IPS-NIHi7 (cell line): ENCODE measurements around the gene ITPKB.
"Not testable (repeated sequence)": the region's sequence is repeated elsewhere in the genome, so short reads cannot be mapped to it uniquely, and the experiment has no call there.

Source experiments
- DNase-seq: peaks from one replicate; pipeline ENCODE4 v3.0.0; 2012; ENCODE audit warnings: mixed read lengths; ENCODE audit errors: extremely low spot score

The ITPKB gene

GRCh38 chr1:226624526-226624925, 114.6 kb downstream of the ITPKB start:
- no peak for DNase-seq

- DNase-seq = no peak
Observed at GRCh38 chr1:226622012-226622411, 117.1 kb downstream of the ITPKB start.

- DNase-seq = no peak
Observed at GRCh38 chr1:226619031-226619430, 120.1 kb downstream of the ITPKB start.

- no peak for DNase-seq
Observed at GRCh38 chr1:226618380-226618779, 120.7 kb downstream of the ITPKB start.

- not testable (repeated sequence) for DNase-seq
Observed at GRCh38 chr1:226617719-226618118, 121.4 kb downstream of the ITPKB start.

GRCh38 chr1:226617109-226617508, 122.0 kb downstream of the ITPKB start:
- DNase-seq = no peak

- DNase-seq = no peak
Observed at GRCh38 chr1:226616636-226617035, 122.4 kb downstream of the ITPKB start.

- DNase-seq = no peak
Observed at GRCh38 chr1:226615876-226616275, 123.2 kb downstream of the ITPKB start.

GRCh38 chr1:226611980-226612379, 127.1 kb downstream of the ITPKB start:
- DNase-seq = not testable (repeated sequence)

- no peak for DNase-seq
Observed at GRCh38 chr1:226611301-226611700, 127.8 kb downstream of the ITPKB start.

GRCh38 chr1:226610671-226611070, 128.4 kb downstream of the ITPKB start:
- no peak for DNase-seq

- DNase-seq = no peak
Observed at GRCh38 chr1:226609836-226610455, 129.1 kb downstream of the ITPKB start.

GRCh38 chr1:226608699-226609505, 130.2 kb downstream of the ITPKB start:
- peak; percentile 90 for DNase-seq

GRCh38 chr1:226607821-226608220, 131.3 kb downstream of the ITPKB start:
- DNase-seq = no peak

GRCh38 chr1:226607268-226607660, 131.8 kb downstream of the ITPKB start:
- DNase-seq = no peak

- peak; percentile 57 for DNase-seq
Observed at GRCh38 chr1:226606311-226607267, 132.5 kb downstream of the ITPKB start.

- no peak for DNase-seq
Observed at GRCh38 chr1:226605318-226605950, 133.6 kb downstream of the ITPKB start.

GRCh38 chr1:226604560-226605317, 134.3 kb downstream of the ITPKB start:
- DNase-seq = peak; percentile 57

GRCh38 chr1:226603858-226604559, 135.1 kb downstream of the ITPKB start:
- DNase-seq = no peak
